Mononuclear cell (primary cell): ENCODE data around the gene ARHGAP29. TPM values are rescaled to one million over a fixed set of nuclear protein-coding genes. Genes with fewer than 3 reads are reported as not detected.

ENCODE experiments used
- H3K27me3 ChIP-seq: 2 replicates; pipeline ENCODE4 v1.6.0; 2011; ENCODE audit warnings: low read length, control low read depth; ENCODE audit not compliant: insufficient read depth
- H3K4me1 ChIP-seq: 2 replicates; pipeline ENCODE4 v1.5.1; 2011; ENCODE audit warnings: mild to moderate bottlenecking, low read length, control low read depth; ENCODE audit not compliant: insufficient read depth
- H3K4me3 ChIP-seq: 2 replicates; pipeline ENCODE4 v1.5.1; 2011; ENCODE audit warnings: mild to moderate bottlenecking, low read length, moderate library complexity
- H3K9me3 ChIP-seq: 2 replicates; pipeline ENCODE4 v1.5.1; 2011; ENCODE audit warnings: low read depth, mild to moderate bottlenecking, control low read depth, low read length
- total RNA-seq: library from RNA; depleted of rRNA; stranded (reverse); fragments of >200 nt; gene quantifications from one replicate; pipeline ENCODE4 v1.2.3, GENCODE V29; 2012

The ARHGAP29 gene
- total RNA-seq, 1 donor = 0.10 TPM

DNA sequence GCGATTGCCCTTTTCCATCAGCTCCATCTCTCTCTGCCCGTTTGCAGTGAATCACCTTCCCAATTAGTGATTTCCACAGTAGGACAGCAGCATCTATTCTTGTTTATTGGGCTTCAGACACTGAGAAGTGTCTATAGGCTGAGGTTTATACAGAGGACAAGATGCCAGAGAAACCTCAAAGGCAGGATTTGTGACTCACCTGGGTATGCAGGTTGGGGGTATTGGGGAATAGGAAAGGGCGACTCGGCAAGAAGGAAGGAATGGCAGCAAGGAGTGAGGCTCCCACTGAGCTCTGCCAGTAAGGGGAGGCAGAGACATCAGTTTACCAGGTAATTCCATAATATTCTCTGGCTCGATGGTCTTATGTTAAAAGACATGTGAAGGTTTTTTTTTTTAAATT is 91.1 kb downstream of the ARHGAP29 start:
- no peak overlapping the region for H3K4me3 ChIP-seq
- H3K9me3 ChIP-seq = no peaks in the 10 kb centered on the region
- H3K27me3 ChIP-seq = peaks cover 2% of the 10 kb centered on the region
- no peaks in the 10 kb centered on the region for H3K4me1 ChIP-seq

DNA sequence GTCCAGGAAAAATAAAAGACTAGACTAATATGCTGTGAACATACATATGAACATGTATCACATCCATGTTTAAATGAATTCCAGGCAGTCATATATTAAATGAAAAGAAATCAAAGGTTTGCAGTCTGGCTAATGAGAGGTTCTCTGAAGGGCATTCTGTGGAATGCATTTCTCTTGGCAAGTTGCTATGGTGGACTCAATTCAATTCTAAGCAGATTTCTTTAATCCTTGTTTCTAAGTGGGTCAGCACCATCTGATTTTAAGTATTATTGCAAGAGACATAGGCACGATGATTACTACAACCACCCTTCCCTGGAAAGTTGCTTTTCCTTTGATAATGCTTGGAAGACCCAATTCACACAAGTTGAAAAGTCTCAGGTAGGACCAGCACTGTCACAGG is 92.5 kb downstream of the ARHGAP29 start:
- H3K9me3 ChIP-seq = no peaks in the 10 kb centered on the region
- H3K4me1 ChIP-seq = no peaks in the 10 kb centered on the region
- no peak overlapping the region for H3K4me3 ChIP-seq
- H3K27me3 ChIP-seq = peaks cover 2% of the 10 kb centered on the region

DNA sequence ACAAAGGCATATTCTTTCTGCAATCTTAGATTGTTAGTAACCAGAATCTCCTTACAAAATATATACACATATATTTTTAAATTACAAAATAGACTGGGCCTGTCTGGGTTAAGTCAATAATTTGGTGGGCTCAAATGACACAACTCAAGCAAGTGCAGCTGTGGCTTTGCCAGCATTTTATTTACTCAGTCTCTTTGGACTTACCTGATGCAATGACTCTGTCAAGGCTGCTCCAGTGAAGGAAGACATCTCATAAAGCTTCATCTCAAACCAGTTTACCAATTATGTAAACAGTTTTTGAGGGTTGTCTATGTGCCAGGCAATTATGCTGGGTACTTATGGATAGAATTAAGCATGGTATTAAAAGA is 93.6 kb downstream of the ARHGAP29 start:
- Histone ChIP-seq H3K9me3 (no peaks in the 10 kb centered on the region), H3K4me1 (no peaks in the 10 kb centered on the region), H3K27me3 (peaks cover 2% of the 10 kb centered on the region), H3K4me3 (no peak overlapping the region)

- H3K27me3 ChIP-seq = peaks cover 2% of the 10 kb centered on the region
- H3K9me3 ChIP-seq = no peaks in the 10 kb centered on the region
- H3K4me3 ChIP-seq = no peak overlapping the region
- H3K4me1 ChIP-seq = no peaks in the 10 kb centered on the region
Measured at GRCh38 chr1:94143173-94143808, 94.1 kb downstream of the ARHGAP29 start.

DNA sequence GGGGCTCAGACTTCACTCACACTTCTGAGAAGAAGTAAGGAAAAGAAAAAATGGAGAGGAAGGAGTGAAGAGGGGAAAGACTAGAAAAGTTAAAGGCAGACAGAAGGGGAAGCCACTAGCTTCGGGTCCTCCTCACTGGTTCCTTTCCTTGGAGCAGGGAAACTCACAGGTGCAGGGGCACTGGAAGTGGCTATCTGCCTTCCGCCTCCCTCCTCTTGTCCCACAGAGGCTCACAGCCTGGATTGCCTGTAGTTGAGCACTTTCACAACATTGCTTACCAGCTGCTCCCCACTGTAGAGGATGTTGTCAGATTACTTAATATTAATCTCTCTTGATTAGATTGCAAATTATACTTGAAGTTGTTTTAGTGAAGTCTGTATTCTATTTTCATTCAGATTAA is 94.8 kb downstream of the ARHGAP29 start:
- Histone ChIP-seq H3K4me3 (no peak overlapping the region), H3K9me3 (no peaks in the 10 kb centered on the region), H3K27me3 (peaks cover 2% of the 10 kb centered on the region), H3K4me1 (no peaks in the 10 kb centered on the region)

- no peaks in the 10 kb centered on the region for H3K9me3 ChIP-seq
- no peak overlapping the region for H3K4me3 ChIP-seq
- peaks cover 2% of the 10 kb centered on the region for H3K27me3 ChIP-seq
- H3K4me1 ChIP-seq = no peaks in the 10 kb centered on the region
Measured at GRCh38 chr1:94142022-94142421, 95.4 kb downstream of the ARHGAP29 start.

DNA sequence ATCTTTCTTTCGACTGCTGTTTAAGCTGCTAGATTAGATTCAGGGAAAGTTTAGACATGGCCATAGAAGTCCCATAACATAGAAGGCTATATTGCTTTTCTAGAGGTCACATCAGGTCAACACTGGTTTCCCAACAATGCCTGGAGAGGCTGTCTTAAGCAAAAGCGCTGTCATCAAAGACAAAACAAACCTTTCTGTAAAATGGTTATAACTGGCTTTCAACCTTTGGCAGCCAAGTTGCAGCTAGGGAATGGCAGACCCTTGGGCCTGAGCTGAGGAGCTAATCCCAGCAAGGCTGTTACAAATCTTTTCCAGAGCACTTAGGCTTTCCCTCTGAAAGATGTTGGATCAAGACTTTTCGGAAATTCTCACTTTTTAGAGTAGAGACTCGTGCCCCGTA is 105.3 kb downstream of the ARHGAP29 start:
- H3K4me1 ChIP-seq = no peaks in the 10 kb centered on the region
- H3K4me3 ChIP-seq = no peak overlapping the region
- H3K9me3 ChIP-seq = no peaks in the 10 kb centered on the region
- peaks cover 2% of the 10 kb centered on the region for H3K27me3 ChIP-seq

DNA sequence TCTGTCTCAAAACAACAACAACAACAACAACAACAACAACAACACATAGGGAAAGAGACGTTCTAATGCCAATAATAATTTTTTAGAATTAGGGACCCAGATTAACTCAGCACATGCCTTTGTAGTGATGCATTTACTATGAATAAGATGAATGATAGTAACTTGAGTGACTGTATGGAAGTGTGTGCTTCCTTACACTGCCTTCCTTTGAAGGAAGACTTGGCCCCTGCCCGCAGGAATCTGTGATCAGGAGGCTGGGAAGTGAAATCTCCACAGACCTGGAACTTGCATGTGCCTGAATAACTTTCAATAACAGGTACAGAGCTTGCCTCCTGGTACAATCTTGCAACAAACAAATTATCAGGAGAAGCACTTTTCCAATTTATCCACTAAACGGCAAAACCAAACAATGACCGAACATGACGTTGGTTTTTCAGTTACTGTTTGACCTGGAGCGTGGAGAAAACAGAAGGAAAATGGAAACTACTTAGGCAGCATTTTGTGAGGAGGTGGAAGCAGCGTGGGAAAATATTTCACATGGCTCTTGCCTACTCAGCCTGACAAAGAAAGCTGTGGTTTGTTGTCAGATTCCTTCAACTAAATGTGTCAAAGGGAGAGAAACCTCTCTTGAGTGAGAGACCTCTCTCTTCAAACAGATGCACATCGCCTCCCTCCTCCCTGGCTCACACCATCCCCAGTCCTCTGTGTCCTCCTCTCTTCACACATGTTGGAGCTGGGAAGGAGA is 106.4 kb downstream of the ARHGAP29 start:
- Histone ChIP-seq H3K4me1 (no peaks in the 10 kb centered on the region), H3K4me3 (no peak overlapping the region), H3K9me3 (no peaks in the 10 kb centered on the region), H3K27me3 (peaks cover 2% of the 10 kb centered on the region)

DNA sequence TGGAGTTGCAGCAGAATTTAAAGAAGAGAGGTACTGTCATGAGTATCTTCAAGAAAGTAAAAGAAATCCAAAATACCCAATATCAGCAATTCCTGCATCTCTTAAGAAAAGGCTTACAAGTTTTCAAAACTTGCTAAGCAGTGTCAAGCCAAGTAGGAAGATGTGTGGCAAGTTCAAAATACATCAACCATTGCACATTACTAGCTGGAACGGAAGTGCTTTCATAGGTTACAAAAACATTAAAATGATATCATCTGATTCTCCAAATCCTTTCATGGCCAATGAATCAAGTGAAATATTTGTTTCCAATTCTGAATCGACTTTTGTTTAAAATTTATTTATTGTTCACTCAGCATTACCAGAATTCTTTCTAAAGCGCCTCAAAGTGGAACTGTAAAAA is 110.7 kb downstream of the ARHGAP29 start:
- Histone ChIP-seq H3K27me3 (peaks cover 5% of the 10 kb centered on the region), H3K4me3 (no peak overlapping the region), H3K9me3 (no peaks in the 10 kb centered on the region), H3K4me1 (no peaks in the 10 kb centered on the region)

DNA sequence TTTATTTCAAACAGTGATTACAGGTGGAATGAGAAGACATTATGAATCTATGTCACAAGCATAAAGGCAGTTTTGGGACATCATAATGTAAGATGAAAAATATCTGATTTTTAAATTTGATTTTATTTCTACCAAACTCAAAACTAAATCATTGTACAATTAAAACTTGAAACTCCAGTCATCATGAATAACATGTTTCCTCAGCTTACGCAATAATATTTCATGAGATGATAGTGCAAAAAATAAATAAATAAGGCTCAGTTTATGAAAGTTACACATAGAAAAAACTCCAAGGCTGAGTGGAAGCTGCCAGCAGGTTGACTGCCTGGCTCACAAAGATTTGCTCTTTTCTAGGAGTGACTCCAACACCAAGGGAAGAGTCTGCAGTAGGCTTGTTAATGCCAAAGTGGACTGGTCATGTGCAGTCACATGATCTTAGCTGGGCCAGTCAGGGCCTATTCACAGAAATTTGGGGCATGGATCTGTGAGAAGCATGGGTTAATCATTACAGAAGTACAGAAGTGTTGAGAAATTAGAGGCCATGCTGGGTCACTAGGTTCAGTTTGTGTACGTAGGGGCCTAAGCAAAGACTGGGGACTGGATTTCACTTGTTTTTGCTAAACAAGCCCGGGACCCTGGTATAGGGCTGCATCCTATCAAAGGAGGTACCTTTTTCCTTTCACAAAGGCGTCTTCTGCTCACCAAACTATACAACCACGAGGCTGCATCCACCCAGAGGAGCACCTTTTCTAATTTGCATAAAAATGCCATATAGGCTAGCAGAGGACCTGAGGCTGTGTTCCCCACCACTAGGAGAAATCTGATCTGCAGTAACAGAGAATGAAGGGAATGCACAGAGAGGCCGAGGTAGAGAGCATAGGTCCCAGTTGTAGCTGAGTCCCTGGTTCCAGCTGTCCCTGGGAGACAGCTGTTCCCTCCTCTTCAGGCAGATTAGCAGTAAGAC is 111.6 kb downstream of the ARHGAP29 start:
- Histone ChIP-seq H3K27me3 (peaks cover 5% of the 10 kb centered on the region), H3K4me3 (no peak overlapping the region), H3K9me3 (no peaks in the 10 kb centered on the region), H3K4me1 (no peaks in the 10 kb centered on the region)

GRCh38 chr1:94124538-94124937 is 112.8 kb downstream of the ARHGAP29 start:
- Histone ChIP-seq H3K27me3 (peaks cover 5% of the 10 kb centered on the region), H3K9me3 (no peaks in the 10 kb centered on the region), H3K4me3 (no peak overlapping the region), H3K4me1 (no peaks in the 10 kb centered on the region)

DNA sequence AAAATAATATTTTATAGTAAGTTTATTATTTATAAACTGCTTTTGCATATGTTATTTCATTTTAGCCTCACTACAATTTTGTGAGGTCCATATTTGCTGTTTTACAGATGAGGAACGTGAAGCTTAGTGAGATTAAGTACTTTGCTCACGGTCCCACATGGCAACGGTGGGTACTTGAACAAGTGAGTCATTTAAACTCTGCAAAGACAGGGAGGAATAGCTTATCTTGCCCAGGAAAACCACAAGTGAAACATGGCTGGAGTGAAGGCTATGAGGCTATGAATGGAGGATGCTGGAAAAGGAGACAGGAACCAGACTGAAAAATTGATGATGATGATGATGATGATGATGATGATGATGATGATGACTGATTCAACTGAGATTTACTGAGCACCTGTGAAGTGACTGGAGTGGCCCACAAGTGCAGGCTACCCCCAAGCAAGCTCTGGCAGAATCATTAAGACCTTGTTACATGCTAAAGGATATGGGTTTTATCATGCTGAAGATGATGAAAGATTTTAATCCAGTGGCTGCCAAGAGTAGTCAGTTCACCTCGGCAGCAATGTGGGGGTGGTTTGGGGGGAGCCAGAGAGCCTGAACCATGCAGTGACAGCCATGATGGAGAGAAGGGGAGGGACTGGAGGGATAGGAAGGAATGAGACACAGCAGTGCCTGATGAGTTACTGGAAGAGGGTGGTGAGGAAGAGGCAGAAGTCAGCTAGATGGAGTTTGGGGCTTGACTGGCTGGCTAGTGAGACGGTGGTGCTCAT is 115.0 kb downstream of the ARHGAP29 start:
- H3K4me1 ChIP-seq = no peaks in the 10 kb centered on the region
- peaks cover 3% of the 10 kb centered on the region for H3K27me3 ChIP-seq
- no peak overlapping the region for H3K4me3 ChIP-seq
- no peaks in the 10 kb centered on the region for H3K9me3 ChIP-seq
